HCT116 (cell line): ENCODE measurements around the gene PZP. TPM values are rescaled to one million over a fixed set of nuclear protein-coding genes. Genes with fewer than 3 reads are reported as not detected.

Source experiments
- ATAC-seq: fragments of 200-7000 bp; cut with Tn5 transposase; 2 replicates; pipeline ENCODE4 v1.9.1; 2020; ENCODE audit warnings: mild to moderate bottlenecking, moderate library complexity
- BruUV-seq: library from RNA; stranded (reverse); fragments of 400-500 nt; replicated peaks from 2 replicates; lab custom pipeline; 2021; lab: Mats Ljungman, UMichigan
- CTCF ChIA-PET: fragments of 300-600 bp; sonication (Branson Sonifier 250); formaldehyde crosslinking; loops from one replicate; lab custom pipeline; 2021; ENCODE audit warnings: antibody characterized with exemption; lab: Charles Lee
- POLR2A ChIA-PET: fragments of 300-600, 350-600 bp; sonication (Branson Sonifier 250); formaldehyde crosslinking; loops from one replicate; lab custom pipeline; 2021; ENCODE audit warnings: antibody characterized with exemption; lab: Charles Lee
- RAD21 ChIA-PET, 2 experiments: fragments of 300-600 bp; sonication (Branson Sonifier 250); formaldehyde crosslinking; loops; one replicate each; lab custom pipeline; 2023; ENCODE audit warnings: low total read pairs in 2 of 2; ENCODE audit not compliant: uncharacterized antibody in 2 of 2, unreplicated experiment in 2 of 2, low non-redundant PET in 1 of 2; lab: Charles Lee
- DNase-seq: peaks from one replicate; pipeline ENCODE4 v3.0.0-alpha.2; 2010; ENCODE audit warnings: low read depth, low spot score
- H2AFZ ChIP-seq: fragments of 200-600 bp; shearing (Covaris generic), sonication (generic); 2 replicates; pipeline ENCODE4 v1.6.1; 2017; ENCODE audit warnings: low read depth, mixed run types, mixed read lengths, antibody characterized with exemption, low read length; ENCODE audit not compliant: poor library complexity, severe bottlenecking
- H3K27ac ChIP-seq: 2 replicates; pipeline ENCODE4 v1.5.1; 2012; ENCODE audit warnings: low read depth, low read length
- H3K27me3 ChIP-seq: fragments of 200-600 bp; sonication (generic); 2 replicates; pipeline ENCODE4 v1.6.1; 2016; ENCODE audit warnings: mixed run types, low read length, mixed read lengths; ENCODE audit not compliant: insufficient read depth
- H3K36me3 ChIP-seq, 2 experiments: fragments of 200-500 bp in 1 of 2; fragments of 200-600 bp in 1 of 2; sonication (Bioruptor generic) in 1 of 2; sonication (generic) in 1 of 2; 2 replicates each; pipeline versions ENCODE4 v1.5.1 to v1.6.1; 2014 to 2016; ENCODE audit warnings: low read length in 2 of 2, inconsistent platforms in 1 of 2, mixed read lengths in 1 of 2, mixed run types in 1 of 2; ENCODE audit not compliant: insufficient read depth in 2 of 2, control insufficient read depth in 1 of 2
- H3K4me1 ChIP-seq, 2 experiments: fragments of 200-600 bp in 1 of 2; sonication (generic) in 1 of 2; 2 replicates each; pipeline versions ENCODE4 v1.5.1 to v1.6.1; 2012 to 2017; ENCODE audit warnings: low read length in 2 of 2, inconsistent platforms in 1 of 2, mild to moderate bottlenecking in 1 of 2, mixed read lengths in 1 of 2, mixed run types in 1 of 2, moderate library complexity in 1 of 2; ENCODE audit not compliant: insufficient read depth in 2 of 2, control insufficient read depth in 1 of 2
- H3K4me2 ChIP-seq: fragments of 200-600 bp; sonication (generic); 2 replicates; pipeline ENCODE4 v1.6.1; 2017; ENCODE audit warnings: mixed run types, low read length, mixed read lengths
- H3K4me3 ChIP-seq, 2 experiments: fragments of 200-600 bp in 1 of 2; sonication (generic) in 1 of 2; replicated peaks in 1 of 2; 2 replicates each; pipeline ENCODE4 v1.5.1; 2011 to 2016; ENCODE audit warnings: low read length in 2 of 2, control low read depth in 1 of 2, low read depth in 1 of 2, mild to moderate bottlenecking in 1 of 2, mixed read lengths in 1 of 2, mixed run types in 1 of 2
- H3K79me2 ChIP-seq: fragments of 200-600 bp; sonication (generic); 2 replicates; pipeline ENCODE4 v1.6.1; 2017; ENCODE audit warnings: mild to moderate bottlenecking, mixed run types, low read length, moderate library complexity, mixed read lengths; ENCODE audit not compliant: insufficient read depth
- H3K9ac ChIP-seq: fragments of 200-600 bp; sonication (generic); 2 replicates; pipeline ENCODE4 v1.6.1; 2016; ENCODE audit warnings: low read length, mixed read lengths
- H3K9me2 ChIP-seq: fragments of 200-600 bp; sonication (generic), shearing (Covaris generic); 2 replicates; pipeline ENCODE4 v1.6.1; 2017; ENCODE audit warnings: mixed run types, mild to moderate bottlenecking, moderate library complexity; ENCODE audit not compliant: insufficient read depth
- H3K9me3 ChIP-seq, 2 experiments: fragments of 200-500 bp in 1 of 2; fragments of 200-600 bp in 1 of 2; sonication (Bioruptor generic) in 1 of 2; sonication (generic) in 1 of 2; 2 replicates each; pipeline ENCODE4 v1.6.1; 2014 to 2017; ENCODE audit warnings: low read length in 2 of 2, mixed read lengths in 2 of 2, inconsistent platforms in 1 of 2, low read depth in 1 of 2, mild to moderate bottlenecking in 1 of 2, mixed run types in 1 of 2, moderate library complexity in 1 of 2; ENCODE audit not compliant: control insufficient read depth in 1 of 2, insufficient read depth in 1 of 2
- H4K20me1 ChIP-seq: fragments of 200-600 bp; sonication (generic), shearing (Covaris generic); 2 replicates; pipeline ENCODE4 v1.6.1; 2017; ENCODE audit warnings: mixed run types, mild to moderate bottlenecking, moderate library complexity; ENCODE audit not compliant: insufficient read depth
- ATF3 ChIP-seq: IDR thresholded peaks from 2 replicates; pipeline ENCODE4 v1.6.1; 2012
- CBX3 ChIP-seq: IDR thresholded peaks from 2 replicates; pipeline ENCODE4 v1.6.1; 2012; ENCODE audit warnings: low read depth
- CTCF ChIP-seq, 3 experiments: fragments of 200-600 bp in 1 of 3; sonication (generic) in 1 of 3; IDR thresholded peaks in 2 of 3; conservative IDR thresholded peaks in 1 of 3; 2 replicates each; pipeline ENCODE4 v1.5.1; 2012 to 2017; ENCODE audit warnings: low read depth in 2 of 3, low read length in 2 of 3, antibody characterized with exemption in 1 of 3, borderline replicate concordance in 1 of 3, control low read depth in 1 of 3, mild to moderate bottlenecking in 1 of 3, mixed read lengths in 1 of 3, mixed run types in 1 of 3, moderate library complexity in 1 of 3; ENCODE audit not compliant: insufficient read depth in 1 of 3
- ELF1 ChIP-seq: IDR thresholded peaks from 2 replicates; pipeline ENCODE4 v1.6.1; 2012; ENCODE audit warnings: low read depth, borderline replicate concordance
- EZH2phosphoT487 ChIP-seq: fragments of 200-600 bp; IDR thresholded peaks from 2 replicates; pipeline ENCODE4 v1.6.1; 2018; ENCODE audit warnings: antibody characterized with exemption, borderline replicate concordance
- FOSL1 ChIP-seq: IDR thresholded peaks from 2 replicates; pipeline ENCODE4 v1.6.1; 2012; ENCODE audit warnings: low read depth
- MAX ChIP-seq: IDR thresholded peaks from 2 replicates; pipeline ENCODE4 v1.6.1; 2012
- POLR2AphosphoS5 ChIP-seq: IDR thresholded peaks from 2 replicates; pipeline ENCODE4 v1.6.1; 2011; ENCODE audit warnings: mild to moderate bottlenecking, low read depth, low read length, moderate library complexity
- RAD21 ChIP-seq: IDR thresholded peaks from 2 replicates; pipeline ENCODE4 v1.6.1; 2012; ENCODE audit warnings: low read depth, mild to moderate bottlenecking
- REST ChIP-seq: IDR thresholded peaks from 2 replicates; pipeline ENCODE4 v1.6.1; 2012; ENCODE audit warnings: low read depth
- SP1 ChIP-seq: IDR thresholded peaks from 2 replicates; pipeline ENCODE4 v1.6.1; 2012; ENCODE audit warnings: low read depth
- SRF ChIP-seq: IDR thresholded peaks from 2 replicates; pipeline ENCODE4 v1.6.1; 2012; ENCODE audit warnings: low read depth
- ZFX ChIP-seq: fragments of 450-650 bp; IDR thresholded peaks from 2 replicates; pipeline ENCODE4 v1.6.1; 2017
- intact Hi-C: fragments of 100-400 bp; cut with micrococcal nuclease; formaldehyde crosslinking; loops from 2 replicates; pipeline ENCODE4 v1.10.0; 2022
- total RNA-seq: library from RNA; stranded (reverse); gene quantifications from one replicate; pipeline ENCODE4 v1.2.1, GENCODE V29; 2021; ENCODE audit not compliant: unreplicated experiment

PZP gene
- total RNA-seq, 1 experiment from 2014 or later: not detected

GRCh38 chr12:9115731-9116559 is 92.2 kb downstream of the PZP start, which contains the start of gene A2M:
Gene A2M, minus strand, starts transcription at chr12:9115919. Its CDS starts 70 bp downstream, at chr12:9115849.
- no peaks in the 10 kb centered on the region for H3K36me3 ChIP-seq
- no peaks in the 10 kb centered on the region for H3K9me3 ChIP-seq
- no peak within 1 kb of the TSS for H3K27ac ChIP-seq
- no peak within 1 kb of the TSS for H3K9ac ChIP-seq
- intact Hi-C loops: no loop called here
- H3K4me2 ChIP-seq: no peak within 1 kb of the TSS
- no peak for DNase-seq
- H3K4me3 ChIP-seq: no peak within 1 kb of the TSS
- H2AFZ ChIP-seq: no peak within 1 kb of the TSS
- POLR2A ChIA-PET: no interaction called here
- RAD21 ChIA-PET: no interaction called here
- H3K27me3 ChIP-seq: peaks cover 59% of the 10 kb centered on the region
- CTCF ChIA-PET: no interaction called here
- H3K9me2 ChIP-seq: no peaks in the 10 kb centered on the region
- BruUV-seq: no TSS peak
- TF ChIP-seq CTCF (IDR thresholded peaks at IDR 0.05 in 2 of 3, conservative IDR thresholded peaks at IDR 0.05 in 1 of 3; ENCODE audit: borderline replicate concordance in 1 of 3, insufficient read depth in 1 of 3, low read depth in 2 of 3, low read length in 2 of 3) (no peak), MAX (no peak), SP1 (no peak), CBX3 (no peak), EZH2phosphoT487 (no peak; the same call in 1 of the 2 replicates), ZFX (no peak)
- TF ChIP-seq, all 23 proteins: peak for 0
- no peaks in the 10 kb centered on the region for H3K79me2 ChIP-seq
- no peaks in the 10 kb centered on the region for H3K4me1 ChIP-seq
- no peak for ATAC-seq
- H4K20me1 ChIP-seq: no peaks in the 10 kb centered on the region

GRCh38 chr12:9114946-9115345 is 93.2 kb downstream of the PZP start:
- ChIA-PET POLR2A (no interaction called here), CTCF (no interaction called here), RAD21 (no interaction called here)
- Histone ChIP-seq H3K27me3 (peaks cover 49% of the 10 kb centered on the region), H3K9me3 (no peaks in the 10 kb centered on the region), H3K4me2 (no peak overlapping the region), H2AFZ (no peak overlapping the region), H3K9ac (no peak overlapping the region), H3K27ac (no peak overlapping the region), H3K4me3 (no peak overlapping the region), H3K4me1 (no peaks in the 10 kb centered on the region), H3K9me2 (no peaks in the 10 kb centered on the region), H3K79me2 (no peaks in the 10 kb centered on the region), H4K20me1 (no peaks in the 10 kb centered on the region), H3K36me3 (no peaks in the 10 kb centered on the region)
- ATAC-seq: no peak
- intact Hi-C loops: no loop called here
- no TSS peak for BruUV-seq
- DNase-seq: no peak
- TF ChIP-seq FOSL1 (no peak), ATF3 (no peak), ELF1 (no peak), RAD21 (no peak), SP1 (no peak), REST (no peak), MAX (no peak), SRF (no peak), POLR2AphosphoS5 (no peak)
